SKM-1 (cell line): ENCODE data around the gene BCKDK.
"Not testable (repeated sequence)": the region's sequence is repeated elsewhere in the genome, so short reads cannot be mapped to it uniquely, and the experiment has no call there.

Experiments
- DNase-seq: peaks from one replicate; lab custom pipeline; 2025; ENCODE audit not compliant: unreplicated experiment; lab: John Stamatoyannopoulos, UW

Gene BCKDK

DNA sequence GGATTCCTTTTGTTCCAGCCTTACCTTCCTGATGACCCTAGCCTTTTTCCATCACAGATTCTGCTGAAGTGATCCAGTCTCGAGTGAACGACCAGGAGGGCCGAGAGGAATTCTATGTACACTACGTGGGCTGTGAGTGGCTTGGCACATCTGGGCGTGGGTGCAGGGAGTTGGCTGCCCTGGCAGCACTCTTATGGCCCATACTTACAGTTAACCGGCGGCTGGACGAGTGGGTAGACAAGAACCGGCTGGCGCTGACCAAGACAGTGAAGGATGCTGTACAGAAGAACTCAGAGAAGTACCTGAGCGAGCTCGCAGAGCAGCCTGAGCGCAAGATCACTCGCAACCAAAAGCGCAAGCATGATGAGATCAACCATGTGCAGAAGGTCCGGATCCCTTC is 11.9 kb downstream of the BCKDK start:
- no peak for DNase-seq

DNA sequence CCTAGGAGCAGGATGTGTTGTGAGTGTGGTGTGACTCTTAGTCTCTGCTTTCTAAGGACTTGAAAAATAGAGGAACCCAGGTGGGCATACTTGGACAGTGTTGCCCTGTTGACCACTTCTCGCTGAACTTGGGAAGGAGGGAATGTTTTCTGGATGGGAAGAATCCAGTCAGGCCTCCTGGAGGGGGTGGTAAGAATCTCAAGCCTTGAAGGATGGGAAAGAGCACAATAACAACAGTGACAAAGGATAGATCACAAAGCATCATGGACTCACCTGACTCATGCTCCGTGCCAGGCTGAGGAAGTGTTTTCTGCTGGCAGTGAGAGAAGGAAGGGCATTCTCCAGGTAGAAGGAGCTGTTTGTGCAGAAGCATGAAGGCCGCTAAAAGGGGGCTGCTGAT is 17.7 kb downstream of the BCKDK start:
- no peak for DNase-seq

DNA sequence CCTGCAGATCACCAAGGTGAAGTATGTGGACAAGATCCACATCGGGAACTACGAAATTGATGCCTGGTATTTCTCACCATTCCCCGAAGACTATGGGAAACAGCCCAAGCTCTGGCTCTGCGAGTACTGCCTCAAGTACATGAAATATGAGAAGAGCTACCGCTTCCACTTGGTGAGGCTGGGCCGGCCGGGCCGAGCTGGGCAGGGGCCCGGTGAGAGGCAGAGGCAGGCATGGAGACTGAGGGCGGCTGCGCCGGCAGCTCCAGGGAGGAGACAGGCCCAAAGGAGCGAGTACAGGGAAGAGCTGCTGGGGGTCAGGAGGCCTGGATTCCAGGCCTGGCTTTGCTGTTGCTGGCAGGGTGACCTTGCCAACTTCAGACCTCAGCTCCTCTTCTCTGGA is 19.0 kb downstream of the BCKDK start:
- DNase-seq, result no peak

DNA sequence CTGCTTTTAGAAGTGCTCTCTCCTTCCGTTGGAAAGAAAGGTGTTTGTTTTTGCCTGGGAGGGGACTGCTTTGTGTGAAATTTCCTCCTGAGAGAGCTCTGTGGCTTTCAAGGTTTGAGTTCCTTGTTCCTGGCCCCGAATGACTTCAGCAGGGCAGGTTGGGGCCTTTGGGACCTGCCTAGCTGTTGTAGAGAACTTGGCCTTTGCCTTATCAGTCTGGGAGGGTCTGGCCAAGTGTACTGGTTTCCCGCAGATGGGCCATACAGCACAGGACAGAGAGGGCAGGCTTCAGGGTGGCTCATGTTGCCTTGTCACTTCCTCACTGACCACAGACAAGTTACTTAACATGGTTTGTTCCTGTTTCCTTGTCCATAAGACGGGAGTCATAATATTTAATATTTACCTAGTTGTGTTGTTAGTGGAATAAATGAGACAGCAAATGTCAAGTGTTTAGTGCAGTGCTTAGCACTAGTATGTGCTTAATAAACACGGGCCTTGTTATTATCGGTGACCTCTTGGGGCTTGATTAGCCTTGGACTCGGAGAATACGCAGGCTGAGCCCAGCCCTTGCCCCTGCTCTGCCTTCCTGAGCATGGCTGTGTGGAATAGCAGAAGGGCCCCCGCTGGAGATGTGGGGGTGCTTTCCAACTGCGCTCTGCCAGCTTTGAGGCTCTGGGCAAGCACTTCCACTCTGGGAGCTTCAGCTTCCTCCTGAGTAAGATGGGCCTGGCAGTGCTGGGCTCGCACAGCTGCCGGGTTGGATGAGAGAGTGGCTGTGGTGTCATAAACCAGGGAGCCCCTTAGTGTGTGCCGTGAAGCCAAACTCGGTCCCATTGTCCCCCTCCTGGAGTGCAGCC is 20.8 kb downstream of the BCKDK start:
- DNase-seq, result peak; percentile 98

DNA sequence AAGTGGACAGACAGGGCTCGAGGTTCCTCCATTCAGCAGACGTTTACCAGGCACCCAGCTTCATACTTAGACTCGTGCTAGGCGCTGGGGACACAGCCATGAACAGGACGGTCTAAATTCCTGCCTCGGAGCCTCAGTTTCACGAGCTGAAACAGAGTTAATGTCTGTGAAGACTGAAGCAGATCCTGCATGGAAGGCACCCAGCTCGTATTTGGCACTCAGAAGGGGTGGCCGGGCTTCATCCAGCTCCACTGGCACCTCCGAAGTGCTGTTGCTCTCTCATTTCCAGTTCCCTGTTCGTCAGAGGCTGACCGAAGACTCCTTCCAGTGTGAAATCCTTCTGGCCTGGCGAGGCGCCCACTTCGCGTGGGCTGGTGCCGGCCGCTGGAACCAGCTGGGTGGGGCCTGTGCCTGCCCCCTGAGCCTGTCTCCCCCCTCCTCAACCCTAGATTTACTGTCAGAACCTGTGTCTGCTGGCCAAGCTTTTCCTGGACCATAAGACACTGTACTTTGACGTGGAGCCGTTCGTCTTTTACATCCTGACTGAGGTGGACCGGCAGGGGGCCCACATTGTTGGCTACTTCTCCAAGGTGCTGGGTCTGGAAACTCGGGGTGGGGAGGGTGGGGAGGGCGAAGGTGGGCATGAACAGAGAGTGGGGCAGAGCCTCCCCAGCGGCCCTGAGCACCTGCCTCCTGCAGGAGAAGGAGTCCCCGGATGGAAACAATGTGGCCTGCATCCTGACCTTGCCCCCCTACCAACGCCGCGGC is 21.6 kb downstream of the BCKDK start:
- DNase-seq, result no peak

DNA sequence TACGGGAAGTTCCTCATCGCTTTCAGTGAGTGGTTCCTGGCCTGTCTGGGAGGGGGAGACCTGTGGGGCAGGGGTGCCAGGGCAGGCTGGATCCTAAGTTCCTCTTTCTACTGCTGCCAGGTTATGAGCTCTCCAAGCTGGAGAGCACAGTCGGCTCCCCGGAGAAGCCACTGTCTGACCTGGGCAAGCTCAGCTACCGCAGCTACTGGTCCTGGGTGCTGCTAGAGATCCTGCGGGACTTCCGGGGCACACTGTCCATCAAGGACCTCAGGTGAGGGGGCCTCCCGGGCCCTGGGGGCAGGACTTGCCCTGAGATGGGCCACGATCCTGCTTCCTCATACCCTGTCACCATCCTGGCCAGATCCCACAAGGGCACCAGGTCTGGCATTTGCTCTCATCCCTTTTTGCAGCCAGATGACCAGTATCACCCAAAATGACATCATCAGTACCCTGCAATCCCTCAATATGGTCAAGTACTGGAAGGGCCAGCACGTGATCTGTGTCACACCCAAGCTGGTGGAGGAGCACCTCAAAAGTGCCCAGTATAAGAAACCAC is 22.2 kb downstream of the BCKDK start:
- peak; percentile 49 for DNase-seq

DNA sequence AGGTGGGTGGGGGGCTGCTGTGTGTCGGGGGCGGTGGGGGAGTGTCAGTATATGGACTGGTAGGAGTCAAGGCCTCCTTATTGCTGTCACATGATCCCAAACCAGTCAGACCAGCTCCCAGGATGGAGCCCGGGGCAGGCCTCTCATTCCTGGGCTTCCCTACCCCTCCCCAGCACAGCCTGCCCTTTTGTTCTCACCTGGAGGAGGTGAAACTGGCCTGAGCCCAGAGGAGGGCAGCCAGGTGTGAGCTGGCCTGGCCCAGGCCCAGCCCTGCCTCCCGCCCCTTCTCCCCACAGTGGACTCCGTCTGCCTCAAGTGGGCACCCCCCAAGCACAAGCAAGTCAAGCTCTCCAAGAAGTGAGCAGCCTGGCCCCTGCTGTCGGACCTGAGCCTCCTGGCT is 22.7 kb downstream of the BCKDK start:
- DNase-seq, result no peak

DNA sequence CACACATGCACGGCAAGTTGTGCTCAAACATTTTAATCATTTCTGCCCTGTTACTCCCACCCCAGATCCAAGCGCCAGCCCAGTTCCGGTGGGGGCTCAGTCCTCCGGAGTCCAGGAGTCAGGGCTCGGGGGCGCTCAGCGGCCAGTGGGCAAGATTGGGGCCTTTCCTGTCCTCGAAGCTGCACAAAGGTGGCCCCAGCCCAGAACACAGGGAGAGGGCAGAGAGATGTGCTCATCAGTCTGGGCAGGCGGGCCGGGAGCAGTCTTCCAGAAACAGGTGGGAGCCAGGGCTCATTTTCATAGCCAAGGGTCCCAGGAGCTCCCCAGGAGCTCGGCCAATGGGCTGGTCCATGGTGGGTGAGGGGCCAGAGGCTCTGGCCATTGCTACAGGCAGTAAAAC is 23.2 kb downstream of the BCKDK start:
- DNase-seq, result no peak

DNA sequence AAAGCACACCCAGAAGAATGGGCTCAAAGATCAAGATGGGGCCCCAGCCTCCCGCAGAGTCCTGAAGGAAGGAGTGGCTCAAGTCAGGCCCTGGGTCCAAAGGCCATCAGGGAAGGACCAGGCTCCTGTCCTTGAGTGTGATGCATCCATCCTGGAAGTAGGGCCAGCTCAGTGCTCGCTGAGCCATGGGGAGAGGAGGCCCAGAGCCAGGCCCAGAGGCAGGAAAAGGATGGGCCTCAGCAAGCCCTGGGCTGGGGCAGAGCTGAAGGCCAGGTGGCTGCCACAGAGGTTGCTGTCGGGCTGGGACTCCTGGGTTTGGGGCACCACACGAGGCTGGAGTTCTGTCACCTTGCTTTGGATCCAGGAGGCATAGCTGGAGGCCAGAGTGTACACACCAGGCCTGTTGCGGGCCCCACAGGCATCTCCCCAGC is 23.7 kb downstream of the BCKDK start:
- no peak for DNase-seq

DNA sequence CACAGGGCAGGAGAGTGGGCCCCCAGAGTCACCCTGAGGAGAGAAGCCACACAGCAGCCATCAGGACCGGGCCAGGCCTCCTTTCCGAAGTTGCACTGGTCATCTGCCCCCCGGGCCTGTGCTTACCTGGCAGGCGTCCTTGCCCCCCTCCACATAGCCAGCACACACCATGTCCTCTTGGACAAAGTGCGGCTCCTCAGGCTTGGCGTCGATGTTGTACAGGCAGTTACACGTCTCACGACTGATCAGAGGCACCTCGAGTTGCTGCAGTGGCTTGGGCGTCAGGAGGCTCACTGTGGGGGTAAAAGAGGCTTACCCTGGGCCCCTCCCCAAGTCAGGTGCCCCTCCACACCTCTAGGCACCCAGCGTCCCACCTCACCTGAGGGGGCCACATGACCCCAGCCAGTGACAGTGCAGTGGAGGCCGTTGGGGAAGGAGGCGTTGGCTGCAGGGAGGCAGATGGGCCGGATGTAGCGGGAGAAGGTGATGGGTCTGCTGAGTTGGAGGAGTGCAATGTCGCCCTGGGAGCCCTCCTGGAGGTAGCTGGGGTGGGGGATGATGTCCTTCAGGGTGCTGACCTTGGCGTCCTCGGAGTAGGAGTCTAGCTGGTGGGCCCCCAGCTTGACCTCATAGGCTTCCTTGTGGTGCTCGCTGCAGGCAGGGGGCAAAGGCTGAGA is 24.3 kb downstream of the BCKDK start:
- no peak for DNase-seq

DNA sequence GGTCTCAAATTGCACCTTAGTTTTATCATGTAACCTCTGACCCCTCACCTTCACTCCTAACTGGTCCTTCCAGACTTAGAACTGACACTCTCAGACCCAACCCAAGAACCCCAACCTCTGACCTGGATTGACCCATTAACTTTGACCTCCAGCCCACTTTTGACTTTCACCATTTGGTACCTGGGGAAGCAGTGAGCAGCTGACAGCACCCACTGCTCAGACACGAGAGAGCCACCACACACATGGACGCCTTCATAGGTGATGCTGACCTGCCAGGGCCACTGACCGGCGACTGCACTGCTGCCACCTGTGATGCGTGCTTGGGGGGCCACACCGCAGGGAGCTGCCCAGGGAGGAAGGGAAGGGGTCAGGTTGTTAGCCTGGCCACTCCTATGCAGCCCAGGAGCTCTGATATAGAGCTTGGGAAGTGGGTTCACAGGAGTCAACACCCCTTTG is 24.9 kb downstream of the BCKDK start:
- DNase-seq, result no peak

DNA sequence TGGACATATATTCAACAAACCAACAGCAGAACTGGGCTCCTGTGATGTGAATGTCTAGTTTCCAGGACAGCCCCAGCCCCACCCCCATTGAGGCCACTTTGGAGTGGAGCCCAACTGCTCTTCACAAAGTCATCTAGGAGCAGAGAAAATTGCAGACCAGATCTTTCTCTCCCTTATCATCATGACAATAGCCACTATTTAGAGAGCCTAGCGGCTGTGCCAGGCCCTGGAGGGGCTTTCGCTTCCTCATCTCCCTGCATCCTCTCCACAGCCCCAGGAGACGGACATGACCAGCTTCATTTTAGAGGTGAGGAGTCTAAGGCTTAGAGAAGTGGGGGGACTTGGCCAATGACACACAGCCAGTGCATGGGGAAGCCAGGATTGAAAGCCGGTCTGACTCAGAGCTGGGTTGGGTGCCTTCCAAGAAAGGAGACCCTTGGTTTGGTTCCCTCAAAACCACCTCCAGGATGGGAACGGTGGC is 25.9 kb downstream of the BCKDK start:
- no peak for DNase-seq

DNA sequence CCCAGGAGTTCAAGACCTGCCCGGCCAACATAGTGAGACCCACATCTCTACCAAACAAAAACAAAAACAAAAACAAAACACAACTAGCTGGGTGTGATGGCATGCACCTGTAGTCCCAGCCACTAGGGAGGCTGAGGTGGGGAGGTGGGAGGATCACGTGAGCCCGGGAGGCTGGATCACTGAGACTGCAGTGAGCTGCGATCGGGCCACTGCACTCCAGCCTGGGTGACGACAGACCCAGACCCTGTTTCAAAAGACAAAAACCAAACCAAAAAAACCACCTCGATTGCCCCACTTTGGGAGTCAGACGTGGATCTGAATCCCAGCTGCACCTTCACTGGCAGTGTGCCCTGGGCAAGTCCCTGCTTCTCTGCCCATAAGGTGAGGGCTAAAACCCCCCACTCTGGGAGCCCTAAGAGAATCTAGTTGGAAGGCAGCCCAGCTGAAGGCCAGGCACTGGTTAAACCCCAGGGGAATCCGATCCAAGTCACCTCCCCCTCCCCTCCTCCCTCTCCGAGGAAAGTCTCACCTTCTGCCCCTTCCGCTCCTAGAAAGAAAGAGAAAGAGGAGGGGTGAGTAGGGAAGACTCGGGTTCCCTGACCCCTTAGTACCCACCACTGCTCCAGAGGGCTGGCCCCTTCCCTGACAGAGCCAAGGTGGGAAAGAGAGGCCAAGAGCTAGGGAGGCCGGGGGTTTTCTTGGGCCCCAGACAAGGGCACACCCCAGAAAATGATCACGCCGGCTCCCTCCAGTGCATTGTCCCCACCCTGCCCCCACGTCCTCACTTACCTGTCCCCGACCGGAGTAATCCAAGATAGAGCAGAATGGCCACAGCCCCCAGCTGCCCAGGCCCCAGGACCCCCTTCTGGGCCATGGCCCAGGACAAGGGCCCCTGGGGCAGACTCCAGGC is 26.7 kb downstream of the BCKDK start:
- DNase-seq, result peak; percentile 66

DNA sequence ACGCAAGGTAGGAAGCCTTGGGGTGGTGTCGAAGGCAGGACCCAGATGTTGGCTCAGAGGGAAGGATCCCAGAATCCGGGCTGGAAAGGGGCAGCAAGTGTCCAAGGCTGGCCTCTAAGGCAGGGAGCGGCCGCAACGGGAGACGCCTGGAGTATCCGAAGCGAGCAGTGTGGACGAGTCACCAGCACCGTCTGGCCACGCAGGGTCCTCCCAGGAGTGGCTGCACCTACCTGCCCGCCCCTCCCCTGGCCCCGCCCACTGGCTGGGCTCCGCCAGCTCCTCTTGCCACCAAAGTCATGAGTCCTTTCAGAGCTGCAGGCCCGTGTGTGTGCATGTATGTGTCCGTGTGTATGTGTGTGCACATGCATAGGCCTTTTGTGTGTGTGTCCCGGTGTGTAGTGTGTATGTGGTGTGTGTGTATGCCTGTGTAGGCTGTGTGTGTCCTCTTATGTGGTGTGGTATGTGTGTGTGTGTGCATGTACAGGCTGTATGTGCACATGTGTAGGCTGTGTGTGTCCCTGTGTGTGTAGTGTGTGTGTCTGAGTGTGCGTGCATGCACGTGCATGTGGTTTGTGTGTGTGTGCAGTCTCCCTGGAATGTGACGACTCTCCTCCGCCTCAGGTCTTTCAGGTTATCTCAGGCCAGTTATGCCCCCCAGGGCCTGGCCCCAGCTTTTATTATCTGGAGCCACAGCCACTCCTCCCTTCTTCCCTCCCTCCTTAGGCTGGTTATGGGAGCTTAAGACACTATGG is 27.5 kb downstream of the BCKDK start, which contains the start of gene PRSS8:
Gene PRSS8 (minus strand): TSS at position 193 of the 752 bp plus-strand sequence. CDS start 229 bp downstream, outside the sequence.
- no peak for DNase-seq

DNA sequence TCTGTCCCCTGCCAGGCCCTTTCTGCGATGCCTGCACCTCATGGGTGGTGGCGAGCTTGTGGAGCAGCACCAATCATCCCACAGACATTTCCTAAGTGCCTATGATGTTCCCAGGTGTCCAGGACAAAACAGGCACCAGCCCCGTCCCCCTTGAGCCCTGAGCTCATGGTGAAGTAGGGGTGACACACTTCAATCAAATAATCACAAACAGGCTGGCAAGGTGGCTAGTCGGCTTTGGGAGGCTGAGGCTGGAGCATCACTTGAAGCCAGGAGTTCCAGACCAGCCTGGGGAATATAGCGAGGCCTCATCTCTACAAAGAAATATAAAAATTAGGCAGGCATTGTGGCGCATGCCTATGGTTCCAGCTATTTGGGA is 28.1 kb downstream of the BCKDK start:
- no peak for DNase-seq

DNA sequence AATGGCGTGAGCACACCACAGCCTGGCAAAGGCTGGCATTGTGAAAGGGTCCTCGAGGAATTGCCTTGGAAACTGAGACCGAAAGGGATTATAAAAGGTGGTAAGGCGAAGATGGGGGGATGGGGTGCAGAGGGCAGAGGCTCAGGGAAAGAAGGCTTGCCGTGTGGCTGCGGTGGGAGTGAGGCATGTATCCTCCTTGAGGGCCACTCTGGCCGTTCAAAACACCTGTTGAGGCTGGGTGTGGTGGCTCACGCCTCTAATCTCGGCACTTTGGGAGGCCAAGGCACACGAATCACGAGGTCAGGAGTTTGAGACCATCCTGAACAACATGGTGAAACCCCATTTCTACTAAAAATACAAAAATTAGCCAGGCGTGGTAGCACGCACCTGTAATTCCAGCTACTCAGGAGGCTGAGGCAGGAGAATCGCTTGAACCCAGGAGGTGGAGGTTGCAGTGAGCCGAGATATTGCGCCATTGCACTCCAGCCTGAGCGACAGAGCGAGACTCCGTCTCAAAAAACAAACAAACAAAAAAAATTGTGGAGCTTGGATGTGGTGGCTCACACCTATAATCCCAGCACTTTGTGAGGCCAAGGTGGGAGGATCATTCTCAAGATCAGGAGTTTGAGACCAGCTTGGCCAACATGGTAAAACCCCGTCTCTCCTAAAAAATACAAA is 28.8 kb downstream of the BCKDK start:
- DNase-seq, result not testable (repeated sequence)

DNA sequence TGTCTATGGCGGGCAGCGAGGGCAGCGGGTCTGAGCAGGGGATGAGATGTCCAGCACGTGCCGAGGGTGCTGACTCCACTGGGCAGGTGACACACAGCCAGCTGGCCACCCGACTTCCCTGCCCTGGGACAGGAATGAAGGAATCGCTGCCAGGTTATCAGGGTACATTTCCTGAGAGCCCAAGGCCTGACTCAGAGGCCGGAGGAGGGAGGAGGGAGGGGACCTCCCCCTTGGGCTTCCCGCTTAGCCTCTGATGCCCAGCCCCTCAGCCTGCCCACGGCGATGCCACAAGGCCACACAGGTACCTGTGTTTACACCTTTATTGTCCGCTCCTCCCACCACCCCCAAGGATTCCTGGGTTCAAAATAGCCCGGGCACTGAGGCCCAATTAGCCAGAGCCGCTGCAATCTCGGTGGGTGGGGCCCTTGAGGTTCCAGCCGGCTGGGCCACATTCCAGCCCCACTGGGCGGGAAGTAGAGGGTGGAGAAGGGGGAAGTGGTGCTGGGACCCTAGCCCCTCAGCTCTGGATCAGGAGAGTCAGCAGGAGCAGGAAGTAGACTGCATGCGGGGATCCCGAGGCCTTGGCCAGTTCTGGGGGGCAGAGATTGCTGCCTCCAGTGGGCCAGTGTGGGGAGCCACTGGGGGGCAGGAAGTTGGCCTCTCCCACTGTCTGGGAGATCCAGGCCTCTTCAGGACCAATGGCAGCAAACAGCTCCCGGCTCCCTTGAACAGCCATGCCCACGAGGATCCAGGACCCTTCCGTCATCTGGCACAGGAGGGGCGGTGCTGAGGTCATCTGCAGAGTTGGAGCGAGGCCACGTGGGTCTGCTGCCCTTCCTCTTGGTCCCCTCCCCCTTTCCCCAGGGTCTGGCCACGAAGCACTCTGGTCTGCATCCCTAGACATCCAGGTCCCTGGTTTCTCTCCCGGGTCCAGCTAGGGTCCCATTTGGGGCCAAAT is 30.7 kb downstream of the BCKDK start:
- no peak for DNase-seq

DNA sequence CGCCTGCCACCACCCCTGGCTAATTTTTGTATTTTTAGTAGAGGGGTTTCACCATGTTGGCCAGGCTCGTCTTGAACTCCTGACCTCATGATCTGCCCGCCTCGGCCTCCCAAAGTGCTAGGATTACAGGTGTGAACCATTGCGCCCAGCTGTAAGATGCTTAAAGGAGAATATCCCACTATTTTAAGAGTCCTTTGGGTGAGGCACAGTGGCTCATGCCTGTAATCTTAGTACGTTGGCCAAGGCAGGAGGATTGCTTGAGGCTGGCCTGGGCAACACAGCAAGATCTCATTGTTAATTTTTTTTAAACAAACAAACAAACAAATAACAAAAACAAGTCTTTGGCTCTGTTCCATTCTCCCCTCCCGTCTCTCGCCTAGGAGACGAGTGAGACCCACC is 32.9 kb downstream of the BCKDK start:
- not testable (repeated sequence) for DNase-seq
